Measurements from ENCODE around the gene TM9SF3. TPM values are rescaled to one million over a fixed set of nuclear protein-coding genes. Genes with fewer than 3 reads are reported as not detected.
"Not testable (repeated sequence)": the region's sequence is repeated elsewhere in the genome, so short reads cannot be mapped to it uniquely, and the experiment has no call there.

The TM9SF3 gene
- total and polyA plus RNA-seq, 4 donors, result 24.4 to 103 (median 66.7) TPM

GRCh38 chr10:96578022-96578421 is 8.8 kb downstream of the TM9SF3 start:
- 84 to 92% methylated on average over 4 of the region's 4 CpGs for WGBS, 2 donors
- H3K4me1 ChIP-seq (ENCODE audit: control insufficient read depth in 5 of 5, insufficient read depth in 5 of 5, low read length in 5 of 5), result peaks cover 3 to 27% (median 7%) of the 10 kb centered on the region in 5 donors
- H3K36me3 ChIP-seq (ENCODE audit: control insufficient read depth in 4 of 4, insufficient read depth in 4 of 4, low read length in 4 of 4), result peaks cover 0 to 3% (median 0%) of the 10 kb centered on the region in 4 donors
- no peak overlapping the region for H3K4me3 ChIP-seq
- no peak for DNase-seq
- TF ChIP-seq CTCF (IDR thresholded peaks at IDR 0.05; ENCODE audit: control extremely low read depth, extremely low read depth), result no peak
- H3K9me3 ChIP-seq (ENCODE audit: control insufficient read depth in 4 of 4, insufficient read depth in 3 of 4, low read length in 3 of 4), result no peaks in the 10 kb centered on the region
- H3K27me3 ChIP-seq (ENCODE audit: control insufficient read depth in 3 of 3, insufficient read depth in 3 of 3, low read length in 2 of 3), result no peaks in the 10 kb centered on the region
- ATAC-seq (ENCODE audit: insufficient read depth, low FRiP score), result no peak
- no peak overlapping the region for H3K9ac ChIP-seq (ENCODE audit: insufficient read depth in 1 of 2, low read length in 2 of 2)
- no peak overlapping the region for H3K27ac ChIP-seq (ENCODE audit: low read depth in 1 of 2, low read length in 1 of 2)

- DNase-seq (no peak), ATAC-seq (ENCODE audit: insufficient read depth, low FRiP score) (no peak)
- WGBS, 2 donors, result 84 to 86% methylated on average over 1 of the region's 1 CpG
- Histone ChIP-seq H3K4me1 (ENCODE audit: control insufficient read depth in 5 of 5, insufficient read depth in 5 of 5, low read length in 5 of 5) (peaks cover 3 to 22% (median 7%) of the 10 kb centered on the region in 5 donors), H3K27me3 (ENCODE audit: control insufficient read depth in 3 of 3, insufficient read depth in 3 of 3, low read length in 2 of 3) (no peaks in the 10 kb centered on the region), H3K4me3 (no peak overlapping the region), H3K27ac (ENCODE audit: low read depth in 1 of 2, low read length in 1 of 2) (no peak overlapping the region), H3K36me3 (ENCODE audit: control insufficient read depth in 4 of 4, insufficient read depth in 4 of 4, low read length in 4 of 4) (peaks cover 0 to 3% (median 0%) of the 10 kb centered on the region in 4 donors), H3K9me3 (ENCODE audit: control insufficient read depth in 4 of 4, insufficient read depth in 3 of 4, low read length in 3 of 4) (no peaks in the 10 kb centered on the region), H3K9ac (ENCODE audit: insufficient read depth in 1 of 2, low read length in 2 of 2) (no peak overlapping the region)
- no peak for TF ChIP-seq CTCF (IDR thresholded peaks at IDR 0.05; ENCODE audit: control extremely low read depth, extremely low read depth)
Measured at GRCh38 chr10:96577069-96577468, 9.7 kb downstream of the TM9SF3 start.

GRCh38 chr10:96576277-96576980 is 10.4 kb downstream of the TM9SF3 start:
- Histone ChIP-seq H3K4me3 (no peak overlapping the region), H3K27ac (ENCODE audit: low read depth in 1 of 2, low read length in 1 of 2) (no peak overlapping the region), H3K27me3 (ENCODE audit: control insufficient read depth in 3 of 3, insufficient read depth in 3 of 3, low read length in 2 of 3) (no peaks in the 10 kb centered on the region), H3K4me1 (ENCODE audit: control insufficient read depth in 5 of 5, insufficient read depth in 5 of 5, low read length in 5 of 5) (peaks cover 0 to 17% (median 3%) of the 10 kb centered on the region in 5 donors), H3K36me3 (ENCODE audit: control insufficient read depth in 4 of 4, insufficient read depth in 4 of 4, low read length in 4 of 4) (peaks cover 0 to 3% (median 0%) of the 10 kb centered on the region in 4 donors), H3K9me3 (ENCODE audit: control insufficient read depth in 4 of 4, insufficient read depth in 3 of 4, low read length in 3 of 4) (no peaks in the 10 kb centered on the region), H3K9ac (ENCODE audit: insufficient read depth in 1 of 2, low read length in 2 of 2) (no peak overlapping the region)
- DNase-seq (no peak), ATAC-seq (ENCODE audit: insufficient read depth, low FRiP score) (no peak)
- TF ChIP-seq CTCF (IDR thresholded peaks at IDR 0.05; ENCODE audit: control extremely low read depth, extremely low read depth), result no peak
- 23 to 30% methylated on average over 1 of the region's 1 CpG for WGBS, 2 donors

- not testable (repeated sequence) for H3K4me3 ChIP-seq; H3K27ac ChIP-seq (ENCODE audit: low read depth in 1 of 2, low read length in 1 of 2); H3K9ac ChIP-seq (ENCODE audit: insufficient read depth in 1 of 2, low read length in 2 of 2); ATAC-seq (ENCODE audit: insufficient read depth, low FRiP score); DNase-seq; H3K27me3 ChIP-seq (ENCODE audit: control insufficient read depth in 3 of 3, insufficient read depth in 3 of 3, low read length in 2 of 3); H3K9me3 ChIP-seq (ENCODE audit: control insufficient read depth in 4 of 4, insufficient read depth in 3 of 4, low read length in 3 of 4); H3K36me3 ChIP-seq (ENCODE audit: control insufficient read depth in 4 of 4, insufficient read depth in 4 of 4, low read length in 4 of 4)
- H3K4me1 ChIP-seq (ENCODE audit: control insufficient read depth in 5 of 5, insufficient read depth in 5 of 5, low read length in 5 of 5), result peaks cover 0 to 24% (median 4%) of the 10 kb centered on the region in 5 donors
- WGBS, 2 donors, result 93 to 100% methylated on average over 2 of the region's 2 CpGs
Measured at GRCh38 chr10:96574564-96574963, 12.2 kb downstream of the TM9SF3 start.

All from lung (tissue), 12 donors.